SK-N-SH (cell line): ENCODE results near the gene CLPTM1L. TPM values are rescaled to one million over a fixed set of nuclear protein-coding genes. Genes with fewer than 3 reads are reported as not detected.

ENCODE experiments used
- CTCF ChIA-PET: fragments of 300-600, 350-600 bp; formaldehyde crosslinking; extraction: SDS; loops from one replicate; lab custom pipeline; 2021; lab: Yijun Ruan, JAX
- POLR2A ChIA-PET: fragments of 350-600 bp; sonication (Branson Sonifier 250); formaldehyde crosslinking; extraction: SDS; loops from one replicate; lab custom pipeline; 2020; ENCODE audit warnings: antibody characterized with exemption, inconsistent platforms; lab: Yijun Ruan, JAX
- DNase-seq: peaks from one replicate; pipeline ENCODE4 v3.0.0; 2012
- H2AFZ ChIP-seq: fragments of 200-600 bp; sonication (generic); 2 replicates; pipeline ENCODE4 v1.8.1; 2016; ENCODE audit warnings: antibody characterized with exemption, mild to moderate bottlenecking, low read depth
- H3F3A ChIP-seq: fragments of 200-600 bp; sonication (generic); replicated peaks from 2 replicates; pipeline ENCODE3; 2016; ENCODE audit warnings: antibody characterized with exemption, mild to moderate bottlenecking; ENCODE audit not compliant: insufficient read depth
- H3K27ac ChIP-seq, 2 experiments: fragments of 200-500 bp in 1 of 2; fragments of 200-600 bp in 1 of 2; sonication (Bioruptor generic) in 1 of 2; sonication (generic), shearing (Covaris generic) in 1 of 2; 2 replicates each; pipeline versions ENCODE4 v1.5.1 to v1.6.1; 2014 to 2016; ENCODE audit warnings: low read depth in 2 of 2, inconsistent platforms in 1 of 2, low read length in 1 of 2, mild to moderate bottlenecking in 1 of 2, mixed read lengths in 1 of 2
- H3K27me3 ChIP-seq: fragments of 200-600 bp; sonication (generic), shearing (Covaris generic); 2 replicates; pipeline ENCODE4 v1.6.1; 2016; ENCODE audit warnings: mixed run types; ENCODE audit not compliant: insufficient read depth
- H3K36me3 ChIP-seq, 2 experiments: fragments of 200-500 bp in 1 of 2; fragments of 200-600 bp in 1 of 2; sonication (Bioruptor generic) in 1 of 2; sonication (generic) in 1 of 2; replicated peaks in 1 of 2; 2 replicates each; pipeline versions ENCODE3 to v1.5.1; 2014 to 2016; ENCODE audit warnings: low read length in 1 of 2, mild to moderate bottlenecking in 1 of 2; ENCODE audit not compliant: insufficient read depth in 2 of 2, control insufficient read depth in 1 of 2
- H3K4me1 ChIP-seq, 2 experiments: fragments of 200-500 bp in 1 of 2; fragments of 200-600 bp in 1 of 2; sonication (Bioruptor generic) in 1 of 2; sonication (generic), shearing (Covaris generic) in 1 of 2; 2 replicates each; pipeline versions ENCODE4 v1.5.1 to v1.6.1; 2014 to 2016; ENCODE audit warnings: low read depth in 1 of 2, low read length in 1 of 2, mixed run types in 1 of 2; ENCODE audit not compliant: insufficient read depth in 2 of 2, control insufficient read depth in 1 of 2
- H3K4me2 ChIP-seq: fragments of 200-600 bp; sonication (generic), shearing (Covaris generic); 2 replicates; pipeline ENCODE4 v1.6.1; 2017; ENCODE audit warnings: mixed run types
- H3K4me3 ChIP-seq, 2 experiments: fragments of 200-500 bp in 1 of 2; fragments of 200-600 bp in 1 of 2; sonication (Bioruptor generic) in 1 of 2; sonication (generic), shearing (Covaris generic) in 1 of 2; 2 replicates each; pipeline versions ENCODE4 v1.5.1 to v1.8.1; 2014 to 2016; ENCODE audit warnings: low read depth in 2 of 2, inconsistent platforms in 1 of 2, low read length in 1 of 2, mild to moderate bottlenecking in 1 of 2, mixed read lengths in 1 of 2, moderate library complexity in 1 of 2
- H3K79me2 ChIP-seq: fragments of 200-600 bp; sonication (generic); 2 replicates; pipeline ENCODE4 v1.8.1; 2017; ENCODE audit warnings: mild to moderate bottlenecking; ENCODE audit not compliant: insufficient read depth
- H3K9ac ChIP-seq: fragments of 200-600 bp; sonication (generic); 2 replicates; pipeline ENCODE4 v1.6.1; 2017; ENCODE audit warnings: mixed run types
- H3K9me2 ChIP-seq: fragments of 200-600 bp; sonication (generic); 2 replicates; pipeline ENCODE4 v1.6.1; 2017; ENCODE audit warnings: mixed run types
- H3K9me3 ChIP-seq: fragments of 200-600 bp; sonication (generic); 2 replicates; pipeline ENCODE4 v1.6.1; 2017; ENCODE audit warnings: mixed run types, mild to moderate bottlenecking, moderate library complexity
- H4K20me1 ChIP-seq: fragments of 200-600 bp; sonication (generic); 2 replicates; pipeline ENCODE4 v1.6.1; 2017; ENCODE audit warnings: mild to moderate bottlenecking, mixed run types; ENCODE audit not compliant: insufficient read depth
- CHD2 ChIP-seq: fragments of 150-350 bp; IDR thresholded peaks from 2 replicates; pipeline ENCODE4 v1.6.1; 2018; ENCODE audit warnings: low read length; ENCODE audit not compliant: partially characterized antibody
- FOXM1 ChIP-seq: IDR thresholded peaks from 2 replicates; pipeline ENCODE4 v1.4.0; 2012; ENCODE audit warnings: low read depth, mild to moderate bottlenecking
- GATA2 ChIP-seq: sonication (generic); formaldehyde crosslinking; IDR thresholded peaks from 2 replicates; pipeline ENCODE4 v1.5.0; 2020; ENCODE audit warnings: mild to moderate bottlenecking, missing genetic modification reagents
- IRF3 ChIP-seq: fragments of 150-350 bp; IDR thresholded peaks from 2 replicates; pipeline ENCODE4 v1.6.1; 2016; ENCODE audit warnings: mild to moderate bottlenecking, low read depth, low read length
- MAX ChIP-seq: IDR thresholded peaks from 2 replicates; pipeline ENCODE4 v1.4.0; 2012; ENCODE audit warnings: low read depth
- MEF2A ChIP-seq: IDR thresholded peaks from 2 replicates; pipeline ENCODE4 v1.4.0; 2012; ENCODE audit warnings: low read depth, borderline replicate concordance
- MXI1 ChIP-seq: IDR thresholded peaks from 2 replicates; pipeline ENCODE4 v1.6.1; 2012; ENCODE audit warnings: mild to moderate bottlenecking, low read depth, low read length, improper control_type of control experiment
- NRF1 ChIP-seq: IDR thresholded peaks from 2 replicates; pipeline ENCODE4 v1.6.1; 2012; ENCODE audit warnings: low read depth, mild to moderate bottlenecking, low read length
- RAD21 ChIP-seq: IDR thresholded peaks from 2 replicates; pipeline ENCODE4 v1.6.1; 2012; ENCODE audit warnings: mild to moderate bottlenecking, low read length
- RCOR1 ChIP-seq: fragments of 150-350 bp; IDR thresholded peaks from 2 replicates; pipeline ENCODE4 v1.6.1; 2017; ENCODE audit warnings: antibody characterized with exemption, low read length
- REST ChIP-seq: IDR thresholded peaks from 2 replicates; pipeline ENCODE4 v1.6.1; 2012; ENCODE audit warnings: mild to moderate bottlenecking, low read depth, low read length, moderate library complexity
- RXRA ChIP-seq: IDR thresholded peaks from 2 replicates; pipeline ENCODE4 v1.4.0; 2012; ENCODE audit warnings: low read depth, mild to moderate bottlenecking, borderline replicate concordance
- SIN3A ChIP-seq: IDR thresholded peaks from 2 replicates; pipeline ENCODE4 v1.6.1; 2012; ENCODE audit warnings: low read depth, mild to moderate bottlenecking, low read length, moderate library complexity, borderline replicate concordance
- SMC3 ChIP-seq: IDR thresholded peaks from 2 replicates; pipeline ENCODE4 v1.6.1; 2012; ENCODE audit warnings: low read depth, low read length, improper control_type of control experiment
- TAF1 ChIP-seq: IDR thresholded peaks from 2 replicates; pipeline ENCODE4 v1.6.1; 2012; ENCODE audit warnings: low read depth, mild to moderate bottlenecking, low read length, moderate library complexity, borderline replicate concordance
- TCF12 ChIP-seq: IDR thresholded peaks from 2 replicates; pipeline ENCODE4 v1.4.0; 2012
- TEAD4 ChIP-seq: IDR thresholded peaks from 2 replicates; pipeline ENCODE4 v1.4.0; 2012; ENCODE audit warnings: mild to moderate bottlenecking, borderline replicate concordance; ENCODE audit not compliant: insufficient read depth
- USF2 ChIP-seq: fragments of 150-350 bp; IDR thresholded peaks from 2 replicates; pipeline ENCODE4 v1.6.1; 2017; ENCODE audit warnings: antibody characterized with exemption, low read length, low read depth, borderline replicate concordance
- YY1 ChIP-seq: IDR thresholded peaks from 2 replicates; pipeline ENCODE4 v1.4.0; 2012; ENCODE audit warnings: low read depth, mild to moderate bottlenecking
- ZBTB33 ChIP-seq: IDR thresholded peaks from 2 replicates; pipeline ENCODE4 v1.4.0; 2012; ENCODE audit warnings: low read depth, borderline replicate concordance
- WGBS: methylation state at CpG from one replicate; pipeline ENCODE4 v1.1.6; 2017; ENCODE audit warnings: low lambda C conversion rate; 5-methylcytosine and 5-hydroxymethylcytosine counted together
- polyA plus RNA-seq, 3 experiments: library from polyadenylated mRNA; depleted of rRNA; stranded (reverse); fragments of >200 nt; gene quantifications; 2 replicates each; pipeline ENCODE4 v1.2.3, GENCODE V29; 2012

Gene CLPTM1L
- polyA plus RNA-seq, 1 of the 3 experiments (the other 2 are of a cell fraction): 202 TPM

- 18% methylated on average over 13 of the region's 16 CpGs for WGBS
- TF ChIP-seq RCOR1: no peak
- no peak for TF ChIP-seq YY1
- TF ChIP-seq TEAD4: no peak
- H3K9me3 ChIP-seq: no peaks in the 10 kb centered on the region
- H4K20me1 ChIP-seq: no peaks in the 10 kb centered on the region
- H3K9me2 ChIP-seq: no peaks in the 10 kb centered on the region
- no peaks in the 10 kb centered on the region for H3K4me1 ChIP-seq
- H3K27ac ChIP-seq: no peak overlapping the region
- H3K4me2 ChIP-seq: peak overlapping the region; percentile 72
- no peaks in the 10 kb centered on the region for H3F3A ChIP-seq
- H3K4me3 ChIP-seq: no peak overlapping the region
- no peak overlapping the region for H2AFZ ChIP-seq
- no peak overlapping the region for H3K9ac ChIP-seq
- no peak for DNase-seq
- ChIA-PET POLR2A (no interaction called here), CTCF (no interaction called here)
- H3K36me3 ChIP-seq: no peaks in the 10 kb centered on the region
- H3K79me2 ChIP-seq: no peaks in the 10 kb centered on the region
- H3K27me3 ChIP-seq: peaks cover 93% of the 10 kb centered on the region
Observed at GRCh38 chr5:1363581-1363980, 18.7 kb upstream of the CLPTM1L start.

GRCh38 chr5:1363160-1363559, 18.3 kb upstream of the CLPTM1L start:
- Histone ChIP-seq H2AFZ (no peak overlapping the region), H3K4me1 (no peaks in the 10 kb centered on the region), H3K4me2 (peak overlapping the region; percentile 72), H3K9ac (no peak overlapping the region), H3K4me3 (no peak overlapping the region; a peak in 2 of 4 replicates), H3K27me3 (peaks cover 94% of the 10 kb centered on the region), H3K79me2 (no peaks in the 10 kb centered on the region), H3K9me2 (no peaks in the 10 kb centered on the region), H3F3A (no peaks in the 10 kb centered on the region), H3K9me3 (no peaks in the 10 kb centered on the region), H3K36me3 (no peaks in the 10 kb centered on the region), H4K20me1 (no peaks in the 10 kb centered on the region), H3K27ac (no peak overlapping the region)
- DNase-seq: no peak
- 0% methylated on average over 5 of the region's 6 CpGs for WGBS
- TF ChIP-seq SMC3 (no peak), NRF1 (no peak), TAF1 (no peak), RAD21 (no peak), ZBTB33 (no peak), RXRA (no peak), REST (no peak), TCF12 (no peak), MEF2A (no peak), IRF3 (no peak), SIN3A (no peak), MXI1 (no peak), CHD2 (no peak), FOXM1 (no peak), USF2 (no peak), MAX (no peak), GATA2 (CRISPR knock-in tag) (no peak)
- POLR2A ChIA-PET: no interaction called here
- CTCF ChIA-PET: no interaction called here
